Measurements from ENCODE around the gene MYH2. TPM values are rescaled to one million over a fixed set of nuclear protein-coding genes. Genes with fewer than 3 reads are reported as not detected.
"Not testable (repeated sequence)": the region's sequence is repeated elsewhere in the genome, so short reads cannot be mapped to it uniquely, and the experiment has no call there.

MYH2 gene
- polyA plus RNA-seq, 6 donors from 2014 or later = not detected

DNA sequence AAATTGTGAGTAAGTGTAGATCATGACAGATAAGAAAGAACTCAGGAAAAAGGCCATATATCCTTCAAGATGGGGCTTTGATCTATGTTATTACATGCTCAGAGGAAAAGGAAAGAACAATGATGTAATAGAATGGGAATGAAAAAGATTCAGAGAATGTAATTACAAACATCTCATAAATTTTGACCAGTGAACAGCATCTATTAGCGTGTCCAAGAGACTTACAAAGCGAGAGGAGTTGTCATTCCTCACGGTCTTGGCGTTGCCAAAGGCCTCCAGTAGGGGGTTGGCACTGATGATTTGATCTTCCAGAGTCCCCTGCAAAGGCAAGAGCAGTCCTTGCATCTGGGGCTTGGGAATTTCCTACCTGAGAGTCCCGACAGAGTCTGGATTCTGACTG, 6.0 kb downstream of the MYH2 start:
- not testable (repeated sequence) for H3K36me3 Mint-ChIP-seq; DNase-seq; H3K4me1 Mint-ChIP-seq; H3K27ac Mint-ChIP-seq; ATAC-seq (ENCODE audit: low read depth in 2 of 2); H3K4me3 Mint-ChIP-seq
- Mint-ChIP-seq H3K9me3 (peaks cover 0 to 38% (median 23%) of the 10 kb centered on the region in 7 donors), H3K27me3 (peaks cover 6 to 16% (median 16%) of the 10 kb centered on the region in 3 donors)

DNA sequence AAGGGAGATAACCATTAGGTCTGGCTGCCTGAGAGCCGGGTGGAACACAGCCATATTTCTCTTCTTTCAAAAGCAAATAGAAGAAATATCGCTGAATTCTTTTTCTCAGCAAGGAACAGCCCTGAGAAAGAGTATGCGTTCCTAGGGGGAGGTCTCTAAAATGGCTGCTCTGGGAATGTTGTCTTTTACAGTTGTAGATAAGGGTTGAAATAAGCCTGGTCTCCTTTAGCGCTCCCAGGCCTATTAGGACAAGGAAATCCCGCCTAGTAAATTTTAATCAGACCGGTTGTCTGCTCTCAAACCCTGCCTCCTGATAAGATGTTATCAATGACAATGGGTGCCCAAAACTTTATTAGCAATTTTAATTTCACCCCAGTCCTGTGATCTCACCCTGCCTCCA, 8.3 kb downstream of the MYH2 start:
- not testable (repeated sequence) for H3K4me3 Mint-ChIP-seq; ATAC-seq (ENCODE audit: low read depth in 2 of 2); H3K27ac Mint-ChIP-seq; H3K4me1 Mint-ChIP-seq; DNase-seq; H3K27me3 Mint-ChIP-seq; H3K36me3 Mint-ChIP-seq
- peaks cover 0 to 38% (median 20%) of the 10 kb centered on the region in 7 donors for H3K9me3 Mint-ChIP-seq

DNA sequence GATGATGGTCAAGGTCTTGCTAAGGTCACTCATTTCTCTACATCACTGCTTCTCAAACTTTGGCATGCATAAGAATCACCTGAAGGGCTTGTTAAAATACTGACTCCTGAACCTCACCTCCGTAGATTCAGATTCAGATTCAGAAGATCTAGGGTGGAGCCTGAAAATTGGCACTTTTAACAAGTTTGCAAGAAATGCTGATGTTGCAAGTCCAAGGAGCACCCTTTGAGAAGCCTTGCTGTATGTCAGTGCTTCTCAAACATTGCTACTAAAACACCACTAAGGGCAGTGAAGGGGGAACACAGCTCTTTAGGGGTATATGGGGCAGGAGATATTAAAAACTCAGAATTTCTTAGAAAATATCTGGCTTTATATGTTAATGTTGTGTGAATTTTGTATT, 17.4 kb downstream of the MYH2 start:
- ATAC-seq (ENCODE audit: low read depth in 2 of 2) = no peak
- no peaks in the 10 kb centered on the region for H3K4me1 Mint-ChIP-seq
- no peaks in the 10 kb centered on the region for H3K36me3 Mint-ChIP-seq
- no peak for DNase-seq
- H3K27me3 Mint-ChIP-seq = peaks cover 13 to 29% (median 21%) of the 10 kb centered on the region in 3 donors
- no peak overlapping the region for H3K27ac Mint-ChIP-seq
- H3K4me3 Mint-ChIP-seq = no peak overlapping the region
- H3K9me3 Mint-ChIP-seq = peaks cover 0 to 4% (median 0%) of the 10 kb centered on the region in 7 donors

DNA sequence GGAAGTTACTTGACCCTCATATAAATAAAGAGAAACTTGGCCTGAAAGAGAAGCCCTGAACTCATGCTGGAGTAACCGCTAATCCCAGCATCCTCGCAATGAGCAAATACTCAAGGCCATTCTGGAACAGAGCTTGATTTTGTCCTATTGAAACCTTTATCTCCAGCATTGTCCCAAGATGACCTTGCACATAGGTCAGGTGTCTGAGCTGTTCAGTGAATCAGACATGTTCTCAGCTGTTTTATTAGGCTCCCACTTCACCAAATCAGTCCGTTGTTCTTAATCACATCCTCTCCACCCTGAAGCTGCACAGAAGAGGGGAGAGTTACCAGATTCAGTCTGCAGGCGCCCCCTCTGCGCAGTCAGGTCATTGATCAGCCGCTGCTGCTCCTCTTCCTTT, 22.0 kb downstream of the MYH2 start:
- Mint-ChIP-seq H3K4me3 (no peak overlapping the region), H3K9me3 (peaks cover 3 to 11% (median 6%) of the 10 kb centered on the region in 7 donors), H3K36me3 (peaks cover 0 to 6% of the 10 kb centered on the region in 2 donors), H3K27me3 (peaks cover 11 to 19% (median 14%) of the 10 kb centered on the region in 3 donors), H3K27ac (peak overlapping the region in 1 of 6 donors; percentile 65), H3K4me1 (no peaks in the 10 kb centered on the region)
- no peak for DNase-seq
- ATAC-seq (ENCODE audit: low read depth in 2 of 2) = no peak

DNA sequence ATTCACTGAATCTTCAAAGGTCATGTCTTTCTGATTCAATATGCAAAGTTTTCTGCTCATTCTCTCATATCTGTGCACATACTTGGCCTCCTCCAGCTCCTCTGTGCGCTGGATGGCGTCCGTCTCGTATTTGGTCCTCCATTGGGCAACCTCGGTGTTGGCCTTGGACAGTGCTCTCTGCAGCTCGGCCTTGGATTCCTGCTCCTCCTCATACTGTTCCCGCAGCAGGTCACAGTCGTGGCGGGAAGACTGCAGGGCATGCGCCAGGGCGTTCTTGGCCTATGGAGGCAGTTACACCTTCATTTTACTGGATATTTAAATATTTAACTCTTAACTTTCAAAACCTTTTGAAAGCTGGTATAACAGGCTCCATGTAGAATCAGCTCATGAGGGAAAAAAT, 22.9 kb downstream of the MYH2 start:
- no peaks in the 10 kb centered on the region for H3K4me1 Mint-ChIP-seq
- peaks cover 11 to 14% (median 14%) of the 10 kb centered on the region in 3 donors for H3K27me3 Mint-ChIP-seq
- H3K9me3 Mint-ChIP-seq = peaks cover 3 to 11% (median 4%) of the 10 kb centered on the region in 7 donors
- DNase-seq = no peak
- H3K27ac Mint-ChIP-seq = no peak overlapping the region
- no peak overlapping the region for H3K4me3 Mint-ChIP-seq
- no peak for ATAC-seq (ENCODE audit: low read depth in 2 of 2)
- H3K36me3 Mint-ChIP-seq = peaks cover 0 to 6% of the 10 kb centered on the region in 2 donors

DNA sequence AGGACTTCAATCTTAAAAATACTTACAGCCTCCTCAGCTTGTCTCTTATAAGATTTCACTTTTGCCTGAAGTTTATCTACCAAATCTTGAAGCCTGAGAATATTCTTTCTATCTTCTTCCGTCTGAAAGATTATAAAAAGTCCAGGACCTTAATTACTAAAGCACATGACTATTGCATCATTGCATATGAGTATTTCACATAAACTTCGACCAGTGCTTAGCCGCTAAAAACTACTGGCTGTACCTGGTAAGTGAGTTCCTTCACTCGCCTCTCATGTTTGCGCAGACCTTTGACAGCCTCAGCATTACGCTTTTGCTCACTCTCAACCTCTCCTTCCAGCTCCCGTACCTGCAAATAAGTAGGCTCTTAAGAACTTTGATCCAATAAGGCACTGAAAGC, 26.4 kb downstream of the MYH2 start:
- H3K4me3 Mint-ChIP-seq = no peak overlapping the region
- peaks cover 0 to 6% of the 10 kb centered on the region in 2 donors for H3K36me3 Mint-ChIP-seq
- ATAC-seq (ENCODE audit: low read depth in 2 of 2) (no peak), DNase-seq (no peak)
- H3K27ac Mint-ChIP-seq = no peak overlapping the region
- no peaks in the 10 kb centered on the region for H3K4me1 Mint-ChIP-seq
- peaks cover 3 to 11% (median 4%) of the 10 kb centered on the region in 7 donors for H3K9me3 Mint-ChIP-seq
- H3K27me3 Mint-ChIP-seq = peaks cover 8 to 20% (median 17%) of the 10 kb centered on the region in 3 donors

DNA sequence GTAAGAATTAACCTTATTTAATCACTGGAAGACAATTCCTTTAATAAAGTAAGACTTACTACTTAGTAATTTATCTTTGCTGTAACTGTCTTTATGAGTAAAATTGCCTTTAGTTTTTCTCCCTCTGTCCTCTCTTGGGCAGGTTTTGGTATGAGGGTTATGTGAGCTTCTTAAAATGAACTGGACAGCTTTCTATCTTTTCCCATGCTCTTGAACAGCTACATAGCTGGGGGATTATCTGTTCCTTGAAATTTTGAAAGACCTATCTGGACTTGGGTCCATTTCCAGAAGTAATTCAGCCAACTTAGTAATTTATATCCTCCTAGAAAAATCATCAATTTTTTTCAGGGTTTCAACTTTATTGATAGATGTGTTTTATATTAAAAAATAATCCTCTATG, 27.5 kb downstream of the MYH2 start:
- Mint-ChIP-seq H3K4me3 (no peak overlapping the region), H3K36me3 (peaks cover 0 to 6% of the 10 kb centered on the region in 2 donors), H3K27ac (no peak overlapping the region), H3K4me1 (no peaks in the 10 kb centered on the region), H3K27me3 (peaks cover 8 to 17% (median 16%) of the 10 kb centered on the region in 3 donors), H3K9me3 (peaks cover 3 to 11% (median 4%) of the 10 kb centered on the region in 7 donors)
- no peak for ATAC-seq (ENCODE audit: low read depth in 2 of 2)
- DNase-seq = no peak

DNA sequence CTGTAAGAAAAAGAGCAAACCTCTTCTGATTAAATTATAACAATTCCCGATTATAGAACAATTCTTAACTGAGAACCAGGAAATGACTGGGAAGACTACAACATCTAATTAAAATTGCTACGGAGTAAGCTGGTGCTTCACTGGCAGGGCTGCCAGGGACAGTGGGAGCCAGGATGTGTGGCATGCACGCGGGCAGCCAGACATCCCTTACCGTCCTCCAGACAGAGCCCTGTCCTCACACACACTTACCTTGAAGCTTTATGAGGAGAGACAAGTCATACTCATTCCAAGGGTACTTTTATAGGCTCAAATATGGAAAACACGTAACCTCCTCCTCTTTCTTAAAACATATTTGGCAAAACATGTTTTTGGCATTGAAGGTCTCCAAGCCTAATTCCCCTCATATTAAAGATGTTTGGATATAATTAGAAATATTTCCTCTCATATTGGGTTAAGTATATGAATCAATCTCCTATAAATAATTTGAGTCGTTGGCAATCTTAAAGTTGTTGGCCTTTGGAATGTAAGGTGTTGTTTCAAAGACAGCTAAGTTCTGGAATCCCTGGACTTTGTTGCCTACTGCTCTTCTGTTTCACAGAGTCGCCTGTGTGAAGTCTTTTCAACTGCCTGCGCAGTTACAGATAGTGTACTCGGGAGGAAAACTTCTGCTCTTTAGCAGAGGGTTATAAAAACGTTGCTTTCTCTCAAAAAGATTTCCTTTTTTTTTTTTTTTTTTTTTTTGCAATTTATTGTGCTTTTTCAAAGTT, 31.0 kb downstream of the MYH2 start, which contains the start of gene MYH1:
Gene MYH1, minus strand, starts transcription at position 272 of the 767 bp plus-strand sequence. CDS start 1,900 bp downstream, outside the sequence.
- Mint-ChIP-seq H3K27ac (no peak within 1 kb of the TSS), H3K4me3 (no peak within 1 kb of the TSS), H3K36me3 (peaks cover 0 to 3% of the 10 kb centered on the region in 2 donors), H3K9me3 (peaks cover 2 to 7% (median 3%) of the 10 kb centered on the region in 7 donors), H3K4me1 (no peaks in the 10 kb centered on the region), H3K27me3 (peaks cover 8 to 16% (median 9%) of the 10 kb centered on the region in 3 donors)
- ATAC-seq (ENCODE audit: low read depth in 2 of 2) (no peak), DNase-seq (no peak)

DNA sequence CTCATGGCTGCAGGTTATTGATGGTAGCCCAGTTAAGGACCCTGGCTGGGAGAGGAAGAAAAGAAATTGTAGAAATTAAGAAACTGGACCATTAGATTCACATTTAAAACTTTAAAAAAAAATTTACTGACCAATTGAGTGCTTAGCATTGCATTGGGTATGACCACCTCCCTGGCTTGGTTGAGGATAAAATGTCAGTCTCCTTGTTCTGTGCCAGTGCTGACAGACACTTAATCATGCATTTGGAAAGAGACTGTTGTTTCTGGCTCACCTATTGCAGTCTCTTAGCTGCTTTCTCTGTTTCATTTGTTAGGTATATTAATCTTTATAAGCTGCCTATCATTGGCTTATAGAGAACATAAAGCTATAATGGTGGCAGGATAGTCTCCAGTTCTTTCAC, 32.8 kb downstream of the MYH2 start:
- no peaks in the 10 kb centered on the region for H3K9me3 Mint-ChIP-seq
- DNase-seq (no peak), ATAC-seq (ENCODE audit: low read depth in 2 of 2) (no peak)
- H3K27me3 Mint-ChIP-seq = peaks cover 8 to 22% (median 11%) of the 10 kb centered on the region in 3 donors
- no peaks in the 10 kb centered on the region for H3K4me1 Mint-ChIP-seq
- H3K36me3 Mint-ChIP-seq = no peaks in the 10 kb centered on the region
- H3K4me3 Mint-ChIP-seq = no peak overlapping the region
- H3K27ac Mint-ChIP-seq = no peak overlapping the region

DNA sequence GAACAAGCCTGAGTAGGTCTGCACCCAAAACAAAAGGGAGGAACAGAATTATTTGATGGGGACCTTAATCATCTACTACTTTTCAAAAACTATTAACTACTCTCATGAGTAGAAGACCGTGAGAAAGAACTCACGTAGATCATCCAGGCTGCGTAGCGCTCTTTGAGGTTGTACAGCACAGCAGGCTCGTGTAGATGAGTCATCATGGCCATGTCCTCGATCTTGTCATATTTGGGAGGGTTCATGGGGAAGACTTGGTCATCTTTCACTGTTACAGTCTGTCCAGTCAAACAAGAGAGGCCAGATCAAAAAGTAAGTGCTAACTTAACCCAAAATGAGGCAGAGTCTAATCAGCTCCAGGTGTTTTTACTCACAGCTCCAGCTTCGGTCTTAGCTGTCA, 33.4 kb downstream of the MYH2 start:
- Mint-ChIP-seq H3K4me3 (no peak overlapping the region), H3K27me3 (peaks cover 8 to 22% (median 8%) of the 10 kb centered on the region in 3 donors), H3K4me1 (no peaks in the 10 kb centered on the region), H3K9me3 (no peaks in the 10 kb centered on the region), H3K27ac (peak overlapping the region in 1 of 6 donors; percentile 5), H3K36me3 (no peaks in the 10 kb centered on the region)
- ATAC-seq (ENCODE audit: low read depth in 2 of 2) = no peak
- DNase-seq = no peak

DNA sequence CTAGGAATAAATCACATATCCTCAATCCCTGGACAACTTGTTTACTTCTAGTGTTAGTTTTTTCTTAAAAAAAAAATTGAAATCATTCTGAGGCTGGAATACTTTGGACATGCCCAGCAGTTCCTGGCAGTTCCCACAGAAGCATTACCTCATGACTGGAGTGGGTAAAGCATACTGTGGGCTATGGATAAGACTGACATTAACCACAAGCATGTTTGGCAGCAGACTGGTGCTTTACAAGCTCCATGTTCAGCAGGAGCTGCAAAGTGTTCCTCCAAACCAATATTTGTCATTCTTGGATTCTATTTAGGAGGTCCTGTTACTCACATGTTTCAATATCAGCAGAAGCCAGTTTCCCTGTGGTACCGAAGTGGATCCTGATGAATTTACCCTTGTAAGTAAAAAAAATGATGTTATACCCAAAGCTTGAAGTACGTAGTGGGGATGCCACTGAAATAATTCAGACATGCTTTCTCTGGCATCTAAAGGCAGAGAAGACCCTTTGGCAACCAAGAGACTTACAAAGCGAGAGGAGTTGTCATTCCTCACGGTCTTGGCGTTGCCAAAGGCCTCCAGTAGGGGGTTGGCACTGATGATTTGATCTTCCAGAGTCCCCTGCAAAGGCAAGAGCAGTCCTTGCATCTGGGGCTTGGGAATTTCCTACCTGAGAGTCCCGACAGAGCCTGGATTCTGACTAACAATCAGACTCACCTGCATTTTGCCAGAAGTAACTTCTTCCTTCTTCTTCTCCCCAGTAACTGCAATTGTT, 36.0 kb downstream of the MYH2 start:
- Mint-ChIP-seq H3K9me3 (no peaks in the 10 kb centered on the region), H3K27ac (no peak overlapping the region), H3K36me3 (no peaks in the 10 kb centered on the region), H3K27me3 (peaks cover 4 to 19% (median 8%) of the 10 kb centered on the region in 3 donors), H3K4me1 (no peaks in the 10 kb centered on the region), H3K4me3 (no peak overlapping the region)
- ATAC-seq (ENCODE audit: low read depth in 2 of 2) = no peak
- no peak for DNase-seq

DNA sequence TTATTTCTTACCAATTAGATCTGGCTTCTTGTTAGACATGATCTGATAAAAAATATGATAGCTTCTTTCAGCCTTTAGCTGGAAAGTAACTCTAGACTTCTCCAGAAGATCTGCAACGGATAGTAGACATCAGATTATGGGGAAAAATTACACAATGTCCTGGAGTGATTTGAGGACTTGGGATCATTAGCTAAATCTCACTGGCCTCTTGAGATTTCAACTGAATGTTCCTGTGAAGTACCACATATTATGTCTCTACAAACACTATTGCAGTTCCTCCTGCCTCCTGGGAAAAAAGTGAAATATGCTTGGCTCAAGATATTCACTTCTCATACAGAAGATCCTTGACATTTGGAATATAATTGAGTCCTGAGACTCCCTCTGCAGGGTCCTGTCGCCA, 36.6 kb downstream of the MYH2 start:
- Mint-ChIP-seq H3K9me3 (no peaks in the 10 kb centered on the region), H3K4me3 (no peak overlapping the region), H3K36me3 (no peaks in the 10 kb centered on the region), H3K27ac (no peak overlapping the region), H3K4me1 (no peaks in the 10 kb centered on the region), H3K27me3 (peaks cover under 1 to 19% (median 9%) of the 10 kb centered on the region in 3 donors)
- DNase-seq = no peak
- no peak for ATAC-seq (ENCODE audit: low read depth in 2 of 2)

DNA sequence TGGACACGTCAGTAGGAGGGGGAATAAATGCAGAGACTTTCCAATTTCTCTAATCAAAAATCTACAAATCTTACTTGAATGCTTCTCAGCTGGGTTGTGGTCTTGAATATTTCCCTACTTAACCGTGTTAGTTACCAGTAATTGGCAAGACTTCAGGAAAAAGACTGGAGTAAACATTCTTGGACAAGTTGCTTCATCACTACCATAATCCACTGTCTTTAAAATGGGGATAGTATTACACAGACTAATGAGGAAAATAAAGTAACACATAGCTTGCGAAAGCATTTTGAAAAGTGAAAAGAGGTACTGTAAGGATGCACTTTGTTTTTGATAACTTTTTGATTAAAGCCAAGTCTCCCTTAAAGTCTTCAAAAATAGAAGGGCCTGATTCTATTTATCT, 49.5 kb downstream of the MYH2 start:
- H3K4me1 Mint-ChIP-seq = no peaks in the 10 kb centered on the region
- peaks cover 14 to 21% (median 17%) of the 10 kb centered on the region in 3 donors for H3K27me3 Mint-ChIP-seq
- ATAC-seq (ENCODE audit: low read depth in 2 of 2) (no peak), DNase-seq (no peak)
- H3K36me3 Mint-ChIP-seq = no peaks in the 10 kb centered on the region
- H3K27ac Mint-ChIP-seq = no peak overlapping the region
- peaks cover 0 to 4% (median 0%) of the 10 kb centered on the region in 7 donors for H3K9me3 Mint-ChIP-seq
- H3K4me3 Mint-ChIP-seq = no peak overlapping the region
